Neural cell (in vitro differentiated cells): Measurements from ENCODE around the gene TEX22.

Experiments used
- POLR2AphosphoS5 ChIP-seq: IDR thresholded peaks from 2 replicates; pipeline ENCODE4 v1.6.1; 2012
- RAD21 ChIP-seq: fragments of 450-650 bp; conservative IDR thresholded peaks from 2 replicates; pipeline ENCODE4 v1.6.1; 2014; ENCODE audit warnings: antibody characterized with exemption, mild to moderate bottlenecking, moderate library complexity
- SMC3 ChIP-seq: fragments of 450-650 bp; conservative IDR thresholded peaks from 2 replicates; pipeline ENCODE4 v1.6.1; 2014; ENCODE audit warnings: antibody characterized with exemption, mild to moderate bottlenecking, moderate library complexity; ENCODE audit not compliant: poor library complexity
- TF ChIP-seq, protein P1 (sequence below): fragments of 450-650 bp; IDR thresholded peaks from 2 replicates; pipeline ENCODE4 v1.5.1; 2014; ENCODE audit warnings: antibody characterized with exemption, mild to moderate bottlenecking, moderate library complexity; ENCODE audit not compliant: poor library complexity, severe bottlenecking

DNA sequence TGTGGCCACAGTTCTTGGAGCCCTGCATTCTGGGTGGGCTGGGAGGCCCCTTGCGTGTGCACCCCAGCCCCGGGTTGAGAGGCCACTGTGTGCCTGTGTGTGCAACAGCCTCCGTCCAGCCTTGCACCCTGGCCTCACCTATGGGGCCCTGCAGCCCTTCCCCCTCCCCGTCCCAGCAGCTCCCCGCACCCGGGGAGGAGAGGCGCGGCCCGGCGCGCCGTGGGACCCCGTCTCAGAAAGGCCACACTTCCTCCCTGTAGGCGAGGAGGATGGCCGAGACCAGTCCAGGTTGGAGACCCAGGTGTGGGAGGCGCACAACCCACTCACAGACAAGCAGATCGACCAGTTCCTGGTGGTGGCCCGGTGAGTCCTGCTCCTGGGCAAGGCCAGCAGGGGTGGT is 59.7 kb downstream of the TEX22 start:
- TF ChIP-seq, protein P1, sequence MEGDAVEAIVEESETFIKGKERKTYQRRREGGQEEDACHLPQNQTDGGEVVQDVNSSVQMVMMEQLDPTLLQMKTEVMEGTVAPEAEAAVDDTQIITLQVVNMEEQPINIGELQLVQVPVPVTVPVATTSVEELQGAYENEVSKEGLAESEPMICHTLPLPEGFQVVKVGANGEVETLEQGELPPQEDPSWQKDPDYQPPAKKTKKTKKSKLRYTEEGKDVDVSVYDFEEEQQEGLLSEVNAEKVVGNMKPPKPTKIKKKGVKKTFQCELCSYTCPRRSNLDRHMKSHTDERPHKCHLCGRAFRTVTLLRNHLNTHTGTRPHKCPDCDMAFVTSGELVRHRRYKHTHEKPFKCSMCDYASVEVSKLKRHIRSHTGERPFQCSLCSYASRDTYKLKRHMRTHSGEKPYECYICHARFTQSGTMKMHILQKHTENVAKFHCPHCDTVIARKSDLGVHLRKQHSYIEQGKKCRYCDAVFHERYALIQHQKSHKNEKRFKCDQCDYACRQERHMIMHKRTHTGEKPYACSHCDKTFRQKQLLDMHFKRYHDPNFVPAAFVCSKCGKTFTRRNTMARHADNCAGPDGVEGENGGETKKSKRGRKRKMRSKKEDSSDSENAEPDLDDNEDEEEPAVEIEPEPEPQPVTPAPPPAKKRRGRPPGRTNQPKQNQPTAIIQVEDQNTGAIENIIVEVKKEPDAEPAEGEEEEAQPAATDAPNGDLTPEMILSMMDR: no peak
- TF ChIP-seq POLR2AphosphoS5 (no peak), SMC3 (no peak), RAD21 (no peak)
